ENCODE data around the gene ERN1.
"Not testable (repeated sequence)": the region's sequence is repeated elsewhere in the genome, so short reads cannot be mapped to it uniquely, and the experiment has no call there.

Gene ERN1

DNA sequence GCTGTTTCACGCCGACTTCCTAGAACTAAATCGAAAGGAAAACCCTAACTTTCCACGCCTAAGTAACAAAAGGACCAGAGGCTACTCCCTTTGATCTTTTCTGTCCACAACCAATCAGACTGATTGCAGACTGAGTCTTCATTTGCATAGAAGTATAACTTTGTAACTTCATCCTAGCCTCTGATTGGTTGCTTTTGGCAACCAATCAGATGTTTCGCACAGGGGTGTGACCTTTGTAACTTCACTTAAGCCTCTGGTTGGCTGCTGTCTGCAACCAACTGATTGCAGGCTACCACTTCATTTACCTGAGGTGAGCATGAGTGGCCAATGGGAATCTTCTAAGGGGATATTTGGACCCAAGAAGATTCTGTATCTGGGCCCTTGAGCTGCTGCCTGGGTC lies 92.1 kb downstream of the ERN1 start:
- H3K27ac Mint-ChIP-seq: no peak overlapping the region
- ATAC-seq: no peak
- no peak overlapping the region for H3K4me3 Mint-ChIP-seq
- no peaks in the 10 kb centered on the region for H3K4me1 Mint-ChIP-seq
- no peaks in the 10 kb centered on the region for H3K27me3 Mint-ChIP-seq
- no peaks in the 10 kb centered on the region for H3K9me3 Mint-ChIP-seq
- H3K36me3 Mint-ChIP-seq: peaks cover 10% of the 10 kb centered on the region

DNA sequence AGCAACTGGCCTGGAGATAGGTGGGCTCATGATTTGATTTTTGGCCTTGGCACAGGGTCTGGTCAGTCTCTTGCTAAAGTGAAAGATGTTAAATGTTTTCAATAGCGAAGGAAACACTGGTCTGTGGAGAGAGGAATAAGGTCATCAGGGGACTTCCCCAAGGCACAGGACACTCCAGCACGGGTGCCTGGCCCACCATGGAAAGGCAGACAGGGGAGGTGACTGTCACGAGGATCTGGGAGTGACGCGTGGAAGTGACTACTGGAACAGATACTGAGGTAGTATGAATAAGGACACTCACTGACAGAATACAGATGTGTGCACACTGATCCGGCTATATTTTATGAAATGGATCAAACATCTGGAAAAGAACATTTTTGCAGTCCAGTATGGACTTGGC lies 92.8 kb downstream of the ERN1 start:
- no peak overlapping the region for H3K4me3 Mint-ChIP-seq
- no peak for ATAC-seq
- no peak overlapping the region for H3K27ac Mint-ChIP-seq
- no peaks in the 10 kb centered on the region for H3K9me3 Mint-ChIP-seq
- H3K27me3 Mint-ChIP-seq: no peaks in the 10 kb centered on the region
- no peaks in the 10 kb centered on the region for H3K4me1 Mint-ChIP-seq
- H3K36me3 Mint-ChIP-seq: peaks cover 8% of the 10 kb centered on the region

DNA sequence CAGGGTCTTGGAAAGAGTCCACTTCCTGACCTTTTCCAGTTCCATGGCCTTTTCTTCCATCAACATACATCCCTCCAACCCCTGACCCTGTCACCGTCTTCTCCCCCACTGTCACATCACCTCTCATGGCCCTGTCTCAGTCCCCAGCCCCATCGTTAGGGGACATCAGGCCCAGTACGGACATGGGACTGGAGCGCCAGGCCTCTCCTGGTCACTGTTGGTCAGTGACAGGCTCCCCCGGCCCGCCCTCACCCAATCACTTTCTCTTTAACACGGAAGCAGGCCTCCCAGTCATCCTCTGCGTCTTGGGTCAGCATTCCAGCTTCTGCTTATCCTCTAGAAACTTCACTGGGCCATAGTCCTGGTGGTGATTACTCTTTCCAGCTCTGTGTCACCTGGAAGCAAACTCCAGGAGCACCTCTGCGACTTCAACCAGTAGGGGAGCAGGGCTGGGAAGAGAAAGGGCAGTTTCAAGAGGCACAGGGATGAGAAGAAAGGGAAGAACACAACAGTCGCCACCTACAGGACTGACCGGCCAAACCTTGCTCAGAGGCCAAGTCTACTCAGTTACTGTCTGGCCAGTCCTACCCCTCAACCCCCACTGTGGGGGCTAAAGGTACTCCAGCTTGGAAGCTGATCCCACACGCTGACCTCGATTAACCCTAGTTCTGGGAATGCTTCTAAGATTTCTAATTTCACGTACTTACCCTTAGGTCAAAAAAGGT lies 93.6 kb downstream of the ERN1 start:
- H3K27ac Mint-ChIP-seq: no peak overlapping the region
- H3K9me3 Mint-ChIP-seq: no peaks in the 10 kb centered on the region
- H3K4me3 Mint-ChIP-seq: no peak overlapping the region
- H3K36me3 Mint-ChIP-seq: peaks cover under 1% of the 10 kb centered on the region
- H3K27me3 Mint-ChIP-seq: no peaks in the 10 kb centered on the region
- ATAC-seq: no peak
- no peaks in the 10 kb centered on the region for H3K4me1 Mint-ChIP-seq

DNA sequence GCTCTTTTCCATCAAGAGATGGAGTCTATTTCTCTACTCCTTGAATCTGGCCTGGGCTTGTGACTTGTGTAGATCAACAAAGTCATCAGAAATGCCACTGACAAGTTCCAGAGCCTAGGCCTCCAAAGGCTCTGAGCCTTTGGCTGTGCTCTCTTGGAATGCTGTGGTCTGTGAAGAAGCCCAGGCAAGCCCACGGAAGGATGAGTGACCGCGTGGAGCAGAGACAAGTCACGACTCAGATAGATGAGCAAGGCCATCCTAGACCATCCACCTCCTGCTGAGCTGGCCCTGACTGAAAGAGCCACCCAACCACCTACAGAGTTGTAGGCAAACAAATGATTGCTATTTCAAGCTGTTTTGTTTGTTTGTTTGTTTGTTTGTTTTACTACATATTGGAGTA lies 97.9 kb downstream of the ERN1 start:
- H3K4me3 Mint-ChIP-seq: no peak overlapping the region
- no peaks in the 10 kb centered on the region for H3K27me3 Mint-ChIP-seq
- H3K36me3 Mint-ChIP-seq: no peaks in the 10 kb centered on the region
- no peak overlapping the region for H3K27ac Mint-ChIP-seq
- no peak for ATAC-seq
- no peaks in the 10 kb centered on the region for H3K9me3 Mint-ChIP-seq
- H3K4me1 Mint-ChIP-seq: no peaks in the 10 kb centered on the region

DNA sequence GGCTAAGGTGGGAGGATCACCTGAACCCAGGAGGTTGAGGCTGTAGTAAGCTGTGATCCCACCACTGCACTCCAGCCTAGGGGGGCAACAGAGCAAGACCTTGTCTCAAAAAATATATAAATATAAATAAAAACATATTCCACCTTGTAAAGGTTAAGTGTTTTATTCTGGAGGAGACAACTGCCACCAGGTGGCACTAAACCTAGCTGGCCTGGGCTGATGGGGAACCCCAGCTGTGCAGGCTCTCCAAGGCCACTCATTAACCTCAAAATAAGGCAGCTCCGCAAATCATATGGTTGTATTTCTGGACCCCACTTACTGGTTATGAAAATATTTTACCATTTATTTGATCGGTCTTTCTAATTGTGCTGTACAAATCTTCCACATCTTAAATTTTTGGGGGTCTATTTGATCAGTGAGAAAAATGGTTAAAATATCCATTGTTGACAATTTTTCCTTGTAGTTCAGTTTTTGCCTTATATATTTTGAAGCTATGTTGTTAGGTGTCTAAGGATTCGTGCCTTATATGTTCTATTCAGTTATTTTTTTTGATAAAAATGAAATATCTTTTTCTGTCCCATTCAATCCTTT lies 101.0 kb downstream of the ERN1 start:
- Mint-ChIP-seq H3K4me1 (peaks cover 11% of the 10 kb centered on the region), H3K27me3 (no peaks in the 10 kb centered on the region), H3K4me3 (no peak overlapping the region), H3K27ac (no peak overlapping the region), H3K36me3 (no peaks in the 10 kb centered on the region), H3K9me3 (no peaks in the 10 kb centered on the region)
- peak; percentile 71 for ATAC-seq

DNA sequence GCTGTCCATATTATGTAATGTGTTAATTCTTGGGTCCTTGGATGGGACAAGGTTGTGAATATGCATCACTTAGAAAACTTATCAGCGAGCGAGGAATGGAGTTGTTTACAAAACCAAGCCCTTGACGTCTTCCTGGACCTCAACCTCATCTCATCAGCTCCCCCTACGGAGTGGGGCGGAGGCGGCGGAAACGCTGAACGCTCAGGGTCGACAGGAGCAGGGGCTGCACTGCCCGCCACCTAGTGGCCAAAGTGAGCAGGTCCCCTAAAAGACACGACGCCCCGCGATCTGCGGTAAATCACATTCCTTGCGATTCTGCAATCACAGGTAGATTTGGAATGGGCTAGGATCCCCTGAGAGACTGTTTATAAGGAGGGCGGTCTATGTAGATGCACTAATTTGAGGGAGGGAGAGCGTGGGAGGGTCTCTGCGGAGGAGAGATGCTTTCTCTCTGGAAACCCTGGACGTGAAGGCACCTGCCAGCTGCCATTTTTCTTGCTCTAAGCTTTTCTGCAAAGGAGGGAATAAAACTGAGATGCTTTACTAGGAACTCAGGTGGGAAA lies 104.1 kb downstream of the ERN1 start:
- Mint-ChIP-seq H3K4me1 (peaks cover 28% of the 10 kb centered on the region), H3K27me3 (no peaks in the 10 kb centered on the region), H3K4me3 (peak overlapping the region; percentile 65), H3K27ac (peak overlapping the region; percentile 50), H3K9me3 (no peaks in the 10 kb centered on the region), H3K36me3 (no peaks in the 10 kb centered on the region)
- ATAC-seq: peak; percentile 92

DNA sequence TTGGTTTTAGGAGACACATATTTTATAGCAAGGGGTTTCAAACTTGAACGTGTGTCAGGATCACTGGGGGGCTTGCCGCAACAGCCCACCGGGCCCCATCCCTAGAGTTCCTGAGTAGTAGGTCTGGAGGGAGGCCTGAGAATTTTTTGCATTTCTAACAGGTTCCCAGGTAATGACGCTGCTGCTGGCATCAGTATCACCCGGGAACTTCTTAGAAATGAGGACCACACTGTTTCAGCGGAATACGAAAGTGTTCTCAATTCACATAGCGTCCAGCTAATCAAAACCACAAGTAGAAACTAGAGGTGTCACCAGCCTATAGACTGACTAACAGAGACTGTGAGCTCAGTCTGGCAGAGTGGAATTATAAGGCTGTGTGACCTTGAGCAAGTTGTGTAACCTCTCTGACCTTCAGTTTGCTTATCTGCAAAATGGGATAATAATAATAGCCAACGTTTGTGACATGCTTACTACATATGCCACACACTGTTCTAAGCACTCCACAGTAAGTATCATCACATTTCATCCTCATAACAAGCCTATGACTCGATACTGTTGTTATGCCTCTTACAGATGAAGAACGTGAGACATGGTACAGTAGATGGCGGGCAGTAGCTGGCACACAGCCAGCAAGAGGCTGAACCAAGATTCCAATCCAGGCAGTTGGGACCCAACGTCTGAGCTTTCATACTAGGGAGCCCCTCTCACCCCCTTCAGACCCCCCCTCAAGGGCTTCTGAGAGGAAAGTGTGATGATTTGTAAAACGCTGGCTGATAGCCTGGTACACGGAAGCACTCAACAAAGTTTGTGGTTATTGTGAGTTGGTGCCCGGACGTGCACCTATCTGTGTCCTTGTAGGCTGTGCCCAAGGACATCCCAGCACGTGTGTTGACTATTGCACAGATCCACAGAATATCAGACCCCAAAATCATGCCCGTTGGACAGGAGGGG lies 104.9 kb downstream of the ERN1 start:
- Mint-ChIP-seq H3K27me3 (no peaks in the 10 kb centered on the region), H3K4me1 (peaks cover 29% of the 10 kb centered on the region), H3K9me3 (no peaks in the 10 kb centered on the region), H3K27ac (peak overlapping the region; percentile 64), H3K36me3 (no peaks in the 10 kb centered on the region), H3K4me3 (no peak overlapping the region)
- ATAC-seq: no peak

DNA sequence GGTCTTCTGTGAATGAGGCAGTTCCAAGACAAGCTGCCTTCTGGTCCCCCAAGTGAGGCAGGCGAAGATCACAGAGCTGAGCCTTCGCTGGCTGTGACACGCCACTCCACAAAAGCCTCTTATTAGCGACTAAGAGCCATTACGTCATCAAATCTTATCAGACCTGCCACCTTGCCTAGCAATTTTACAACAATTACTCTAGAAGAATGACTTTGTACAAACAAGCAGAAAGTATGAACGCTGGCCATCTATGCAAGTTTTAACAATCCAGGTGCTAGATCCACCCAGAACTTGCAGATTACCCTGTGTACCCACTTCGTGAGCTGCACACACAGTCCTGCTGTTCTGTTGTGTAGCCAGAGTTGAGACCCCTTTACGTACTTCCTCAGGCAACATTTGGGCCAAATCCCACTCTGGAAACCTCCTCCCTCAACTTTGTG lies 105.7 kb downstream of the ERN1 start:
- no peaks in the 10 kb centered on the region for H3K27me3 Mint-ChIP-seq
- H3K27ac Mint-ChIP-seq: peak overlapping the region; percentile 64
- H3K36me3 Mint-ChIP-seq: no peaks in the 10 kb centered on the region
- H3K9me3 Mint-ChIP-seq: no peaks in the 10 kb centered on the region
- peaks cover 29% of the 10 kb centered on the region for H3K4me1 Mint-ChIP-seq
- no peak overlapping the region for H3K4me3 Mint-ChIP-seq
- no peak for ATAC-seq

DNA sequence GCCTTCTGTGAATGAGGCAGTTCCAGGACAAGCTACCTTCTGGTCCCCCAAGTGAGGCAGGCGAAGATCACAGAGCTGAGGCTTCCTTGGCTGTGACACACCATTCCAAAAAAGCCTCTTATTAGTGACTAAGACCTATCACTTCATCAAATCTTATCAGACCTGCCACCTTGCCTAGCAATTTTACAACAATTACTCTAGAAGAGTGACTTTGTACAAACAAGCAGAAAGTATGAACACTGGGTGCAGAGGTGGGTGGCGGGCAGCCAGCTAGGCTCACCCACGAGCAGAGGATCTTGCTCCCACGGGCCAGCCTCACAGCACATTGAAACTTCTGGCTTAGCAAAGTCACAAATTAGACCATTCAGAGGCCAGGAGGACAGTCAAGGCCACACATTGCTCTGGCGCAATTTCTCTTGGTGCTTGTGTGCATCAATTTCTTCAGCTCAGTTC lies 107.3 kb downstream of the ERN1 start:
- no peak for ATAC-seq
- Mint-ChIP-seq H3K27ac (peak overlapping the region; percentile 76), H3K27me3 (no peaks in the 10 kb centered on the region), H3K4me1 (peaks cover 41% of the 10 kb centered on the region), H3K9me3 (no peaks in the 10 kb centered on the region), H3K36me3 (no peaks in the 10 kb centered on the region), H3K4me3 (no peak overlapping the region)

DNA sequence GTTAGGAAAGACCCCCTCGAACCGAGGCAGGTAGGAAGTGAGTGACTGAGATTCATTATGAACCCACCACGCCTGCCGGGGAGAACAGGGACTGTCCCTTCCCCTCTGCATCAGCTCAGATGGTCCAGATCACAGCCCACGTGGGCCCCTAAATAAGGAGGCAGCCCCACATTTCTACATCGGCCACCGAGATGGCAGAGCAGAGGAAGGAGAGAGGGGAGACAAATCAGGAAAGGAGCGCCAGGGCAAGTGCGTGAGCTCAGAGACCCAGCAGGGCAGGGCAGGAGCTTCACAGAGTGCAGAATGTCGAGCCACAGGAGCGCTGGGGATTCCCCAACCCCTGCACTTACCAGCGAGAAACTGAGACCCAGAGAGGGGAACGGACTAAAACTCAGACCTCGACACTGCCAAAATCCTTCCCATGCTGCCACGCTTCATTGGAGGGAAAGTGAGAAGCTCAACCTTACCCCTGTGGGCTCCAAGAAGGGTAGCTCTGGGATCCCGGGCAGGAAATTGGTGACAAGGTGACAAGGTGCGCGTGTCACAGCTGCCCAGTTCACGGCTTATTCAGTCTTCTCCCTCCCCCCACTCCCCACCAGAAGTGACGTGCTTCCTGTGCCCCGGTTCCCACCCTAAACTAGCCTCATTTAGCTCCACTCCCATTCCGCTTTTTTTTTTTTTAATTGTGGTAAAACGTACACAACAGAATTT lies 109.7 kb downstream of the ERN1 start, which contains the start of gene ICAM2:
Gene ICAM2, minus strand, starts transcription at position 578 of the 711 bp plus-strand sequence. CDS start 13,942 bp downstream, outside the sequence.
- peaks cover 54% of the 10 kb centered on the region for H3K4me1 Mint-ChIP-seq

DNA sequence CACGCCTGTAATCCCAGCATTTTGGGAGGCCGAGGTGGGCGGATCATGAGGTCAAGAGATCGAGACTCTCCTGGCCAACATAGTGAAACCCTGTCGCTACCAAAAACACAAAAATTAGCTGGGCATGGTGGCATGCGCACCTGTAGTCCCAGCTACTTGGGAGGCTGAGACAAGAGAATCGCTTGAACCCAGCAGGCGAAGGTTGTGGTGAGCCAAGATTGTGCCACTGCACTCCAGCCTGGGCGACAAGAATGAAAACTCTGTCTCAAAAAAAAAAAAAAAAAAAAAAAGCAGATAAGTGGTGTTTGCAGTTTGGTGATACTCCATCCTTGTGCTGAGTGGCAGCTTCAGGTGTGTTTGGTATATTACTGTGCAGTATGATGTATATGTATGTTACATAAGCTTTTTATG lies 110.4 kb downstream of the ERN1 start:
- Mint-ChIP-seq H3K4me1 (peaks cover 60% of the 10 kb centered on the region), H3K4me3 (peak overlapping the region; percentile 91), H3K27ac (peak overlapping the region; percentile 94)
- not testable (repeated sequence) for H3K9me3 Mint-ChIP-seq, H3K27me3 Mint-ChIP-seq, H3K36me3 Mint-ChIP-seq
- peak; percentile 21 for ATAC-seq

More for the DNA sequence above, 109.7 kb downstream of the ERN1 start, which contains the start of gene ICAM2:
- H3K9me3 Mint-ChIP-seq: no peaks in the 10 kb centered on the region
- H3K27ac Mint-ChIP-seq: peak within 1 kb of the TSS; percentile 94
- ATAC-seq: peak; percentile 93
- peak within 1 kb of the TSS; percentile 91 for H3K4me3 Mint-ChIP-seq
- H3K27me3 Mint-ChIP-seq: no peaks in the 10 kb centered on the region
- H3K36me3 Mint-ChIP-seq: no peaks in the 10 kb centered on the region

DNA sequence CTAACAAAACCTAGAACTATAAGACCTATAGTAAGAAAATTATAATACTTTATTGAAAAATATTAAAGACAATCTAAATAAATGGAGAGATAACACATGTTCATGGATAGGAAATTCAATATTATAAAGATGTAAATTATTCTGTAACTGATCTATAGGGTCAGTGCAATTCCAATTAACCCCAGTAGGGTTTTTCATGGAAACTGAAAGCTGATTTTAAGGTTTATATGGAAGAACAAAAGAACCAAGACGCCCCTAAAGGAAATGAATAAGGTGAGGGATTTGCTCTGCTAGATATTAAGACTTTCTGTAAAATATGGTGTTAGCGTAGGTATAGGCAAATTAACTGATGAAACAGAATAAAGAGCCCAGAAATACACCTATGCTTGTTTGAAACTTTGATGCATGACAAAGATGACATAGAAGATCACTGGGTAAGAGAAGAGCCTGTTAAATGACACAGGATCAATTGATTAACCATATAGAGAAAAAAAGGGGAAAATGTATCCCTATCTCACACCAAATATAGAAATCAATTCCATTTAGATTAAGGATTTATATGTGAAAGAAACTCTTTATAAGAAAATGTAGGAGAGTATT lies 112.5 kb downstream of the ERN1 start:
- Mint-ChIP-seq H3K27me3 (no peaks in the 10 kb centered on the region), H3K4me1 (peaks cover 70% of the 10 kb centered on the region), H3K36me3 (peaks cover 7% of the 10 kb centered on the region), H3K27ac (peak overlapping the region; percentile 56), H3K4me3 (peak overlapping the region; percentile 50), H3K9me3 (no peaks in the 10 kb centered on the region)
- ATAC-seq: no peak

DNA sequence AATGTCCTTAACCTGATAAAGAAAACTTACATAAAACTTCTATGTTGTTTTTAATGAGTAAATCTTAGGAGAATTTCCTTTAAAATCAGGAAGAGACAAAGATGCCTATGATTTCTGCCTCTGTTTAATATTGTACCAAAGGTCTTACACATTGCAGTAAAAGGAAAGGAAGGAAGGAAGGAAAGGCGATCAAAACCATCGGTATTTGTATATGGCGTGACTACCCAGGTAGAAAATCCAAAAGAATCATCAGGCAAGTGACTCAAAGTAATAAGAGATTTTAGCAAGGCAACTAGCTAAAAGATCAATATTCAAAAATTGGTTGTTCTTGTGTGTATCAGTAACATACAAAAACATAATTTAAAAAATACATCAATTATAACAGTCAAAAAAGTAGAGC lies 113.0 kb downstream of the ERN1 start:
- H3K36me3 Mint-ChIP-seq: peaks cover 8% of the 10 kb centered on the region
- H3K4me1 Mint-ChIP-seq: peaks cover 67% of the 10 kb centered on the region
- H3K4me3 Mint-ChIP-seq: peak overlapping the region; percentile 59
- H3K27me3 Mint-ChIP-seq: no peaks in the 10 kb centered on the region
- peak overlapping the region; percentile 56 for H3K27ac Mint-ChIP-seq
- no peaks in the 10 kb centered on the region for H3K9me3 Mint-ChIP-seq
- no peak for ATAC-seq

DNA sequence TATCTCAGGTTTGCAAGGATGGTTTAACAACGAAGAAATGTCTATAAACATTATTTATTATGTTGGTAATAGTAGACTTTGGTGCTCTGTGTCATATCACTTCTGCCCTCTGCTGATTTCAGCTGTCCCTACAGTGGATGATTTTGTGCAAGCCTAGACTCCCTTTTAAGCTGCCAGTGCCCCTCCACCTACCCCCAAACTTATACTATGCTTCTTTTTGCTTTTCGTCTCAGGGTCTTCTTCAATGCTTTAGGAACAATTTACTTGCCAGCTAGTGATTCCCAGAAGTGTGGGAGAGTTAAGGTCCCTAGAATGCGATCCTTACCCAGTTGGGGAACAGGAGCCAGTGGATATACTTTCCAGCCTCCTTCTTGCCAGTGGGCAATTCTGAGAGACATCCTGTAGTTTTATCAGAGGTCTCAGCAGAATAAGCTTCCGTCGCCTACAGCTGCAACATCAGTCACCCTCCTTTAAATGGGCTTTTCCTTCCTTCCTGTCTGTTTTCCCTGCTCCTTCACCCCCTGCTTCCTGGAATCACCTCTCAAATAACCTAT lies 113.6 kb downstream of the ERN1 start:
- Mint-ChIP-seq H3K4me1 (peaks cover 69% of the 10 kb centered on the region), H3K27me3 (no peaks in the 10 kb centered on the region), H3K36me3 (peaks cover 14% of the 10 kb centered on the region), H3K27ac (peak overlapping the region; percentile 56), H3K9me3 (no peaks in the 10 kb centered on the region), H3K4me3 (peak overlapping the region; percentile 59)
- ATAC-seq: no peak

All from stimulated activated memory B cell treated with anti-CD40 and anti-IgM and Interleukin-4, amounts not matched to agents 10 μg/mL and 1 μg/mL and 100 μg/mL, for 72 hours (primary cell).